ENCODE data around the gene SLC5A2. TPM values are rescaled to one million over a fixed set of nuclear protein-coding genes. Genes with fewer than 3 reads are reported as not detected.

SLC5A2 gene
- total RNA-seq, 1 donor from 2014 or later: 0.04 TPM

GRCh38 chr16:31470615-31471014 lies 12.3 kb upstream of the SLC5A2 start:
- Histone ChIP-seq H3K27me3 (ENCODE audit: control insufficient read depth, insufficient read depth, low read length) (no peaks in the 10 kb centered on the region), H3K36me3 (ENCODE audit: control insufficient read depth, insufficient read depth, low read length) (no peaks in the 10 kb centered on the region), H3K4me3 (ENCODE audit: low read depth, low read length) (no peak overlapping the region)
- TF ChIP-seq CTCF (IDR thresholded peaks at IDR 0.05; ENCODE audit: insufficient read depth, low read length, poor library complexity, severe bottlenecking): no peak
- DNase-seq (ENCODE audit: low read depth): no peak

GRCh38 chr16:31471241-31471874 lies 11.6 kb upstream of the SLC5A2 start:
- Histone ChIP-seq H3K27me3 (ENCODE audit: control insufficient read depth, insufficient read depth, low read length) (peaks cover 1% of the 10 kb centered on the region), H3K4me3 (ENCODE audit: low read depth, low read length) (peak overlapping the region; percentile 50), H3K36me3 (ENCODE audit: control insufficient read depth, insufficient read depth, low read length) (no peaks in the 10 kb centered on the region)
- no peak for TF ChIP-seq CTCF (IDR thresholded peaks at IDR 0.05; ENCODE audit: insufficient read depth, low read length, poor library complexity, severe bottlenecking)
- no peak for DNase-seq (ENCODE audit: low read depth)

GRCh38 chr16:31471875-31472708 lies 10.8 kb upstream of the SLC5A2 start, which contains the start of gene TGFB1I1:
Gene TGFB1I1 (plus strand): TSS chr16:31472152. CDS start chr16:31472189, 37 bp downstream.
- no peak for TF ChIP-seq CTCF (IDR thresholded peaks at IDR 0.05; ENCODE audit: insufficient read depth, low read length, poor library complexity, severe bottlenecking)
- no peak for DNase-seq (ENCODE audit: low read depth)
- Histone ChIP-seq H3K4me3 (ENCODE audit: low read depth, low read length) (peak within 1 kb of the TSS; percentile 50), H3K36me3 (ENCODE audit: control insufficient read depth, insufficient read depth, low read length) (no peaks in the 10 kb centered on the region), H3K27me3 (ENCODE audit: control insufficient read depth, insufficient read depth, low read length) (peaks cover 2% of the 10 kb centered on the region)

- no peak for DNase-seq (ENCODE audit: low read depth)
- H3K4me3 ChIP-seq (ENCODE audit: low read depth, low read length): peak overlapping the region; percentile 50
- no peaks in the 10 kb centered on the region for H3K36me3 ChIP-seq (ENCODE audit: control insufficient read depth, insufficient read depth, low read length)
- peak; percentile 67 for TF ChIP-seq CTCF (IDR thresholded peaks at IDR 0.05; ENCODE audit: insufficient read depth, low read length, poor library complexity, severe bottlenecking)
- H3K27me3 ChIP-seq (ENCODE audit: control insufficient read depth, insufficient read depth, low read length): peaks cover 2% of the 10 kb centered on the region
Measured at GRCh38 chr16:31472709-31473203, 10.2 kb upstream of the SLC5A2 start.

GRCh38 chr16:31473264-31473984 lies 9.5 kb upstream of the SLC5A2 start:
- Histone ChIP-seq H3K4me3 (ENCODE audit: low read depth, low read length) (no peak overlapping the region), H3K36me3 (ENCODE audit: control insufficient read depth, insufficient read depth, low read length) (no peaks in the 10 kb centered on the region), H3K27me3 (ENCODE audit: control insufficient read depth, insufficient read depth, low read length) (peaks cover 2% of the 10 kb centered on the region)
- no peak for DNase-seq (ENCODE audit: low read depth)
- no peak for TF ChIP-seq CTCF (IDR thresholded peaks at IDR 0.05; ENCODE audit: insufficient read depth, low read length, poor library complexity, severe bottlenecking)
